ENCODE results near the gene PSMD12. TPM values are rescaled to one million over a fixed set of nuclear protein-coding genes. Genes with fewer than 3 reads are reported as not detected.

Gene PSMD12
- total and polyA plus RNA-seq, 2 donors (not counting 3 experiments of a cell fraction or from before 2014, with no cell fraction given) = 14.1 to 73.0 TPM

DNA sequence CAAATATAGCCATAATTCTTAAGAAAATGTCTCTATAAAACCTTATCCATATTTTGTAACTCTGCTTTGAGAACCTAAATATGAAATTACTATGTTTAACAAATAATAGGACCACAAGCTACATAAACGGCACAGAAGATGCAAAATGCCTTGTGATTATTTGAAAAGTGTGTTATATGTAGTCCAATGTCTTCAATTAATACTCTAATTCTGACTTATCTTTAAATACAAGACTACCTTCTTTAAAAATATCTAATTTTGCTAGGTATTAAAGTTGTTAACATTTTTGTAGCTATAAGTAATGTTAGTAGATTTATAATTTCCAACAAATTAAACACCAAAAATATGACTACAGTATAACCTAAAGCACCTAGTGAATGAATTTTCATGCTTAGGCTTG, 17.0 kb downstream of the PSMD12 start:
- Histone ChIP-seq H3K9ac (replicated peaks; ENCODE audit: extremely low read depth, insufficient read depth, low read length) (no peak overlapping the region), H3K27me3 (ENCODE audit: control insufficient read depth in 2 of 2, insufficient read depth in 2 of 2, low read length in 2 of 2) (no peaks in the 10 kb centered on the region), H3K4me1 (ENCODE audit: control insufficient read depth, extremely low read depth, insufficient read depth, low read length) (peaks cover 4% of the 10 kb centered on the region), H2AFZ (ENCODE audit: low read depth, low read length) (no peak overlapping the region), H3K4me2 (ENCODE audit: insufficient read depth, low read length) (no peak overlapping the region), H3K27ac (ENCODE audit: insufficient read depth, low read depth, low read length) (no peak overlapping the region), H3K9me1 (replicated peaks; ENCODE audit: control insufficient read depth, extremely low read depth, insufficient read depth, low read length) (no peaks in the 10 kb centered on the region), H3K36me3 (ENCODE audit: control insufficient read depth in 2 of 2, extremely low read depth in 1 of 2, insufficient read depth in 2 of 2, low read length in 2 of 2) (peaks cover 8 to 24% of the 10 kb centered on the region in 2 experiments), H3K4me3 (replicated peaks in 1 of 3; ENCODE audit: insufficient read depth in 1 of 3, low read depth in 1 of 3, low read length in 3 of 3) (no peak overlapping the region), H3K79me2 (ENCODE audit: control insufficient read depth, insufficient read depth, low read length) (peaks cover 29% of the 10 kb centered on the region), H4K20me1 (replicated peaks; ENCODE audit: control insufficient read depth, extremely low read depth, insufficient read depth, low read length) (peaks cover 3% of the 10 kb centered on the region), H3K9me3 (replicated peaks; ENCODE audit: control insufficient read depth, insufficient read depth, low read length) (no peaks in the 10 kb centered on the region)
- CTCF ChIA-PET = interaction anchor here (1.1 kb wide), 1 partner anchor 10 kb away, joined by 4 read pairs; no protein-coding TSS in a partner anchor
- DNase-seq (ENCODE audit: low read depth, low spot score) = no peak
- TF ChIP-seq GATA2 (IDR thresholded peaks at IDR 0.05; ENCODE audit: insufficient read depth, insufficient read length, low read depth, low read length) = no peak
- no peak for TF ChIP-seq FOS (IDR thresholded peaks at IDR 0.05; ENCODE audit: borderline replicate concordance, insufficient read depth, low read length)
- no peak for TF ChIP-seq POLR2AphosphoS5 (IDR thresholded peaks at IDR 0.05; ENCODE audit: insufficient read depth, low read depth, low read length)
- no peak for TF ChIP-seq MAX (IDR thresholded peaks at IDR 0.05; ENCODE audit: insufficient read depth, insufficient read length)
- no peak for TF ChIP-seq JUN (IDR thresholded peaks at IDR 0.05; ENCODE audit: borderline replicate concordance, insufficient read depth, insufficient read length, low read depth)
- no peak for TF ChIP-seq MYC (IDR thresholded peaks at IDR 0.05; ENCODE audit: low read depth, low read length)
- TF ChIP-seq POLR2A (IDR thresholded peaks at IDR 0.05; ENCODE audit: low read depth, low read length) = no peak
- no peak for TF ChIP-seq EZH2 (IDR thresholded peaks at IDR 0.05; ENCODE audit: borderline replicate concordance, low read depth, low read length, severe bottlenecking)
- TF ChIP-seq, protein P1, sequence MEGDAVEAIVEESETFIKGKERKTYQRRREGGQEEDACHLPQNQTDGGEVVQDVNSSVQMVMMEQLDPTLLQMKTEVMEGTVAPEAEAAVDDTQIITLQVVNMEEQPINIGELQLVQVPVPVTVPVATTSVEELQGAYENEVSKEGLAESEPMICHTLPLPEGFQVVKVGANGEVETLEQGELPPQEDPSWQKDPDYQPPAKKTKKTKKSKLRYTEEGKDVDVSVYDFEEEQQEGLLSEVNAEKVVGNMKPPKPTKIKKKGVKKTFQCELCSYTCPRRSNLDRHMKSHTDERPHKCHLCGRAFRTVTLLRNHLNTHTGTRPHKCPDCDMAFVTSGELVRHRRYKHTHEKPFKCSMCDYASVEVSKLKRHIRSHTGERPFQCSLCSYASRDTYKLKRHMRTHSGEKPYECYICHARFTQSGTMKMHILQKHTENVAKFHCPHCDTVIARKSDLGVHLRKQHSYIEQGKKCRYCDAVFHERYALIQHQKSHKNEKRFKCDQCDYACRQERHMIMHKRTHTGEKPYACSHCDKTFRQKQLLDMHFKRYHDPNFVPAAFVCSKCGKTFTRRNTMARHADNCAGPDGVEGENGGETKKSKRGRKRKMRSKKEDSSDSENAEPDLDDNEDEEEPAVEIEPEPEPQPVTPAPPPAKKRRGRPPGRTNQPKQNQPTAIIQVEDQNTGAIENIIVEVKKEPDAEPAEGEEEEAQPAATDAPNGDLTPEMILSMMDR (IDR thresholded peaks at IDR 0.05; ENCODE audit: extremely low read depth in 1 of 2, insufficient read depth in 1 of 2, low read depth in 1 of 2, low read length in 2 of 2) = no peak
- no TSS peak for BruUV-seq (replicated peaks)
- POLR2A ChIA-PET = no interaction called here
- FAIRE-seq = no peak
- intact Hi-C loops (cut with micrococcal nuclease) = no loop called here
- dilution Hi-C loops (cut with MboI; ENCODE audit: extremely low pct_ligation_motif_present, low sequenced_read_pairs) = no loop called here
